ENCODE results near the gene BORCS6. TPM values are rescaled to one million over a fixed set of nuclear protein-coding genes. Genes with fewer than 3 reads are reported as not detected.

The BORCS6 gene
- total and polyA plus RNA-seq, 2 of the 13 experiments (the other 11 are each of a cell fraction or from before 2014, with no cell fraction given): 2.0 to 5.1 TPM

DNA sequence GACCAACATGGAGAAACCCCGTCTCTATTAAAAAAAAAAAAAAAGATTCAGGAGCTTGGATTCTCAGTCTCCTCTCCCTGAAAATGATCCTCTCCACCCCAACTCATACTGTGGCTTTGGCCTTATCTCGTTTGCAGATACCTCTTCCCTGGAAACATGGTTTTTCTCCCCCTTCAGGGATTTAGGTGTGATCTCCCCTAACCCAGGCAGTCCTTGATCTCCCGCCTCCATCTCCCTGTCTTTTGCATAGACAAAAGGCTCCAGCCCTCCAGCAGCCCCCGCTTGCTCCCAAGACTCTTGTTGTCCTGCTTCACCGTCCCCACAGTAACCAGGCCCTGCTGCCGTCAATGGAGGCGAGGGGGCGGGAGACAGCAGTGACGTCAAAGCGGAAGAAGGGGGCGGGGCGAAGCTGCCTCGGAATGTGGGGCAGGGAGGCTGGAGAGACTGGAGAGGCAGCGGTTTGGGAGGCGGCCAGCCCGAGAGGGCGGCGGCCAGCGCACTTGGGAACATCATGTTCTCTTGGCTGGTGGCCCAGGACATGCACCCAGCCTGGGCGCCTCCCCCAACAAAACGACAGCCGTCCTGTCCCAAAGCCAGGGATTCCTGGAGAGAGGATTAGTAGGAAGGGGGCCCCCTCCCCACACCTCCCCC lies 35.9 kb downstream of the BORCS6 start (continued):
- TF ChIP-seq, protein P1, sequence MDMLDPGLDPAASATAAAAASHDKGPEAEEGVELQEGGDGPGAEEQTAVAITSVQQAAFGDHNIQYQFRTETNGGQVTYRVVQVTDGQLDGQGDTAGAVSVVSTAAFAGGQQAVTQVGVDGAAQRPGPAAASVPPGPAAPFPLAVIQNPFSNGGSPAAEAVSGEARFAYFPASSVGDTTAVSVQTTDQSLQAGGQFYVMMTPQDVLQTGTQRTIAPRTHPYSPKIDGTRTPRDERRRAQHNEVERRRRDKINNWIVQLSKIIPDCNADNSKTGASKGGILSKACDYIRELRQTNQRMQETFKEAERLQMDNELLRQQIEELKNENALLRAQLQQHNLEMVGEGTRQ (IDR thresholded peaks at IDR 0.05; ENCODE audit: low read depth, low read length): no peak
- TF ChIP-seq, protein P1 (CRISPR knock-in tag; IDR thresholded peaks at IDR 0.05; ENCODE audit: borderline replicate concordance): no peak; the same call in 1 of the 2 replicates
- TF ChIP-seq, protein P2, sequence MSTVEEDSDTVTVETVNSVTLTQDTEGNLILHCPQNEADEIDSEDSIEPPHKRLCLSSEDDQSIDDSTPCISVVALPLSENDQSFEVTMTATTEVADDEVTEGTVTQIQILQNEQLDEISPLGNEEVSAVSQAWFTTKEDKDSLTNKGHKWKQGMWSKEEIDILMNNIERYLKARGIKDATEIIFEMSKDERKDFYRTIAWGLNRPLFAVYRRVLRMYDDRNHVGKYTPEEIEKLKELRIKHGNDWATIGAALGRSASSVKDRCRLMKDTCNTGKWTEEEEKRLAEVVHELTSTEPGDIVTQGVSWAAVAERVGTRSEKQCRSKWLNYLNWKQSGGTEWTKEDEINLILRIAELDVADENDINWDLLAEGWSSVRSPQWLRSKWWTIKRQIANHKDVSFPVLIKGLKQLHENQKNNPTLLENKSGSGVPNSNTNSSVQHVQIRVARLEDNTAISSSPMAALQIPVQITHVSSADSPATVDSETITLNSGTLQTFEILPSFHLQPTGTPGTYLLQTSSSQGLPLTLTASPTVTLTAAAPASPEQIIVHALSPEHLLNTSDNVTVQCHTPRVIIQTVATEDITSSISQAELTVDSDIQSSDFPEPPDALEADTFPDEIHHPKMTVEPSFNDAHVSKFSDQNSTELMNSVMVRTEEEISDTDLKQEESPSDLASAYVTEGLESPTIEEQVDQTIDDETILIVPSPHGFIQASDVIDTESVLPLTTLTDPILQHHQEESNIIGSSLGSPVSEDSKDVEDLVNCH (CRISPR knock-in tag; IDR thresholded peaks at IDR 0.05): no peak
- TF ChIP-seq ZNF17 (CRISPR knock-in tag; IDR thresholded peaks at IDR 0.05) (no peak), MTA1 (CRISPR knock-in tag; IDR thresholded peaks at IDR 0.05; ENCODE audit: borderline replicate concordance) (no peak), SP1 (IDR thresholded peaks at IDR 0.05) (no peak), SP1 (CRISPR knock-in tag; IDR thresholded peaks at IDR 0.05) (peak; percentile 92), FOXP1 (IDR thresholded peaks at IDR 0.05) (no peak), FOXP1 (CRISPR knock-in tag; IDR thresholded peaks at IDR 0.05) (no peak), NBN (conservative IDR thresholded peaks at IDR 0.05) (no peak), KLF15 (CRISPR knock-in tag; IDR thresholded peaks at IDR 0.05; ENCODE audit: borderline replicate concordance) (no peak), ASH2L (IDR thresholded peaks at IDR 0.05; ENCODE audit: insufficient read length, low read depth, low read length) (no peak), BCL6 (CRISPR knock-in tag; IDR thresholded peaks at IDR 0.05) (peak; percentile 95), POLR2AphosphoS2 (IDR thresholded peaks at IDR 0.05; ENCODE audit: low read depth, low read length) (no peak), MBNL3 (CRISPR knock-in tag; conservative IDR thresholded peaks at IDR 0.05) (no peak), ZNF549 (CRISPR knock-in tag; IDR thresholded peaks at IDR 0.05) (no peak), ZNF703 (CRISPR knock-in tag; IDR thresholded peaks at IDR 0.05; ENCODE audit: borderline replicate concordance) (no peak), KDM1A (CRISPR knock-in tag; IDR thresholded peaks at IDR 0.05) (no peak), RELA (CRISPR knock-in tag; IDR thresholded peaks at IDR 0.05) (no peak), SNAPC2 (CRISPR knock-in tag; IDR thresholded peaks at IDR 0.05) (no peak)
- TF ChIP-seq, protein P3, sequence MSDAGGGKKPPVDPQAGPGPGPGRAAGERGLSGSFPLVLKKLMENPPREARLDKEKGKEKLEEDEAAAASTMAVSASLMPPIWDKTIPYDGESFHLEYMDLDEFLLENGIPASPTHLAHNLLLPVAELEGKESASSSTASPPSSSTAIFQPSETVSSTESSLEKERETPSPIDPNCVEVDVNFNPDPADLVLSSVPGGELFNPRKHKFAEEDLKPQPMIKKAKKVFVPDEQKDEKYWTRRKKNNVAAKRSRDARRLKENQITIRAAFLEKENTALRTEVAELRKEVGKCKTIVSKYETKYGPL (CRISPR knock-in tag; IDR thresholded peaks at IDR 0.05): no peak
- TF ChIP-seq, protein P4, sequence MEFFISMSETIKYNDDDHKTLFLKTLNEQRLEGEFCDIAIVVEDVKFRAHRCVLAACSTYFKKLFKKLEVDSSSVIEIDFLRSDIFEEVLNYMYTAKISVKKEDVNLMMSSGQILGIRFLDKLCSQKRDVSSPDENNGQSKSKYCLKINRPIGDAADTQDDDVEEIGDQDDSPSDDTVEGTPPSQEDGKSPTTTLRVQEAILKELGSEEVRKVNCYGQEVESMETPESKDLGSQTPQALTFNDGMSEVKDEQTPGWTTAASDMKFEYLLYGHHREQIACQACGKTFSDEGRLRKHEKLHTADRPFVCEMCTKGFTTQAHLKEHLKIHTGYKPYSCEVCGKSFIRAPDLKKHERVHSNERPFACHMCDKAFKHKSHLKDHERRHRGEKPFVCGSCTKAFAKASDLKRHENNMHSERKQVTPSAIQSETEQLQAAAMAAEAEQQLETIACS (CRISPR knock-in tag; IDR thresholded peaks at IDR 0.05): no peak
- TF ChIP-seq, protein P5, sequence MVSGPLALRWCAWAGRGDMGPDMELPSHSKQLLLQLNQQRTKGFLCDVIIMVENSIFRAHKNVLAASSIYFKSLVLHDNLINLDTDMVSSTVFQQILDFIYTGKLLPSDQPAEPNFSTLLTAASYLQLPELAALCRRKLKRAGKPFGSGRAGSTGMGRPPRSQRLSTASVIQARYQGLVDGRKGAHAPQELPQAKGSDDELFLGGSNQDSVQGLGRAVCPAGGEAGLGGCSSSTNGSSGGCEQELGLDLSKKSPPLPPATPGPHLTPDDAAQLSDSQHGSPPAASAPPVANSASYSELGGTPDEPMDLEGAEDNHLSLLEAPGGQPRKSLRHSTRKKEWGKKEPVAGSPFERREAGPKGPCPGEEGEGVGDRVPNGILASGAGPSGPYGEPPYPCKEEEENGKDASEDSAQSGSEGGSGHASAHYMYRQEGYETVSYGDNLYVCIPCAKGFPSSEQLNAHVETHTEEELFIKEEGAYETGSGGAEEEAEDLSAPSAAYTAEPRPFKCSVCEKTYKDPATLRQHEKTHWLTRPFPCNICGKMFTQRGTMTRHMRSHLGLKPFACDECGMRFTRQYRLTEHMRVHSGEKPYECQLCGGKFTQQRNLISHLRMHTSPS (CRISPR knock-in tag; IDR thresholded peaks at IDR 0.05; ENCODE audit: low read depth): no peak

All from HepG2 (cell line).